ENCODE results near the gene NAA15.

DNA sequence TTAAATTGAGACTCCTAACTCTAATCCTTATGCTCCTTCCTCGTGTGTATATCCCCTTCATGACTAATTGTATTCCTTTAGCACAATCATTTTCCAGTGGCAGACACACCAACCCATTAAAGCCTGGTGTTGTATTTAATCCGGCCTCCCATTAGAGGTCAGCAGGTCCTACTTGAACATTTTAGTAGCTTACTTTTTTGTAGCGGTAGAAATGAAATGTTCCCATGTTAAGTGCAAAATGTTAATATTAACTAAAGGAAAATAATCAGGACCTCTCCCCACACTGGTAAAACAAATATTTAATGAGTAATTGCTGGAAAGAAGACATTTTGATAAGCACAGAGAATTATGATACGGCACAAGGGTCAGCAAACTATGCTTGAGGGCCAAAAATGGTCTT lies 156.0 kb downstream of the NAA15 start:
- TF ChIP-seq, protein P1, sequence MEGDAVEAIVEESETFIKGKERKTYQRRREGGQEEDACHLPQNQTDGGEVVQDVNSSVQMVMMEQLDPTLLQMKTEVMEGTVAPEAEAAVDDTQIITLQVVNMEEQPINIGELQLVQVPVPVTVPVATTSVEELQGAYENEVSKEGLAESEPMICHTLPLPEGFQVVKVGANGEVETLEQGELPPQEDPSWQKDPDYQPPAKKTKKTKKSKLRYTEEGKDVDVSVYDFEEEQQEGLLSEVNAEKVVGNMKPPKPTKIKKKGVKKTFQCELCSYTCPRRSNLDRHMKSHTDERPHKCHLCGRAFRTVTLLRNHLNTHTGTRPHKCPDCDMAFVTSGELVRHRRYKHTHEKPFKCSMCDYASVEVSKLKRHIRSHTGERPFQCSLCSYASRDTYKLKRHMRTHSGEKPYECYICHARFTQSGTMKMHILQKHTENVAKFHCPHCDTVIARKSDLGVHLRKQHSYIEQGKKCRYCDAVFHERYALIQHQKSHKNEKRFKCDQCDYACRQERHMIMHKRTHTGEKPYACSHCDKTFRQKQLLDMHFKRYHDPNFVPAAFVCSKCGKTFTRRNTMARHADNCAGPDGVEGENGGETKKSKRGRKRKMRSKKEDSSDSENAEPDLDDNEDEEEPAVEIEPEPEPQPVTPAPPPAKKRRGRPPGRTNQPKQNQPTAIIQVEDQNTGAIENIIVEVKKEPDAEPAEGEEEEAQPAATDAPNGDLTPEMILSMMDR (IDR thresholded peaks at IDR 0.05 in 4 of 5, conservative IDR thresholded peaks at IDR 0.05 in 1 of 5), result no peak
- no peak for TF ChIP-seq POLR2A (IDR thresholded peaks at IDR 0.05)

Measured in gastrocnemius medialis (tissue), 4 donors.